ENCODE results near the gene DNAAF5.

GRCh38 chr7:757741-758163 is 31.3 kb downstream of the DNAAF5 start:
- TF ChIP-seq POLR2A (IDR thresholded peaks at IDR 0.05; ENCODE audit: low read length) (no peak), GATA1 (IDR thresholded peaks at IDR 0.05; ENCODE audit: low read depth, low read length) (no peak)
